HG02759 (cell line): ENCODE results near the gene RECQL5.

Source experiments
- ATAC-seq: cut with Tn5 transposase; IDR thresholded peaks from one replicate; pipeline ENCODE4 v1.9.1; 2021; ENCODE audit warnings: mild to moderate bottlenecking, moderate library complexity; ENCODE audit not compliant: unreplicated experiment

Gene RECQL5

DNA sequence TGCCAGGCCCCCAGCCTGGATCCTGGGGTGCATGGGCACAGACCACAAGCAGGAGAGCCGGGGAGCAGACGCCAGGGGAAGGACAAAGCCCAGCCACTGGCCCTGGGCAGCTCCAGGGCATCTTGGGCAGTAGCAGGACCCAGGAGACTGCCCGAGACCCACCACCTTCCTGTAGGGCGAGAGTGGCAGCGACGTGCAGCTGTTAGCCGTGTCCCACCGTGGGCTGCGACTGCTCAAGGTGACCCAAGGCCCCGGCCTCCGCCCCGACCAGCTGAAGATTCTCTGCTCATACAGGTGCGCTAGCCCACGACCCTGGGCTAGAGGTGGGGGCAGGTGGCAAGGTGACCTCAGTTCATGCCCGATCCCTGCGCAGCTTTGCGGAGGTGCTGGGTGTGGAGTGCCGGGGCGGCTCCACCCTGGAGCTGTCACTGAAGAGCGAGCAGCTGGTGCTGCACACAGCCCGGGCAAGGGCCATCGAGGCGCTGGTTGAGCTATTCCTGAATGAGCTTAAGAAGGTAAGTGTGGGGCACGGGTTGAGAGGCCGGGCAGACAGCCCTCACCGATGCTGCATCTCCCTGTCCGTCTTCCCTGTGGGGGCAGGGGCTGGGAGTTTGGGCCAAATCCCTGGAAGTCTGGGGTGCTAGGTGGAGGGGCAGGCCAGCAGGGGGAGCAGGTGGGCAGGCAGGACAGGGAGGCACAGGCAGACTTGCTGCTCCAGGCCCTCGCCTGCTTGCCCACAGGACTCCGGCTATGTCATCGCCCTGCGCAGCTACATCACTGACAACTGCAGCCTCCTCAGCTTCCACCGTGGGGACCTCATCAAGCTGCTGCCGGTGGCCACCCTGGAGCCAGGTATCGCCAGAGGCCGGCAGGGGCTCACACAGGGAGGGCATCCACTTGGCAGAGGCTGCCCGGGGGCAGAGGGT lies 47.2 kb downstream of the RECQL5 start:
- no peak for ATAC-seq

DNA sequence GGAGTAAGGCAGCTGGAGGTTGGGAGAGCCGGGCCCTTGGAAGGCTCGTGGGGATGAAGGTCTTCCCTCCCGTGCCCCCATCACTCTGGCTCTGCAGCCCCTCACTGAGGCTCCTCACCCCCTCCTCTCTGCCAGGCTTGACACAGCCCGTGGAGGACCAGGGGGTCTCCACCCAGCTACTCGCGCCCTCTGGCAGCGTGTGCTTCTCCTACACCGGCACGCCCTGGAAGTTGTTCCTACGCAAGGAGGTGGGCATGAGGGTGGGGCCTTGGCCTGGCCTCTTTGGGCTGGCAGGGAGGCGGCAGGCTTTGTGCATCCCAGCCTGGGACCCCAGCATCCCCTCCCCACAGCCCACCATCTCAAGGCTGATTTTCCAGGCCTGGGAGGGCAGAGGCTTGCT lies 49.3 kb downstream of the RECQL5 start:
- ATAC-seq = no peak

DNA sequence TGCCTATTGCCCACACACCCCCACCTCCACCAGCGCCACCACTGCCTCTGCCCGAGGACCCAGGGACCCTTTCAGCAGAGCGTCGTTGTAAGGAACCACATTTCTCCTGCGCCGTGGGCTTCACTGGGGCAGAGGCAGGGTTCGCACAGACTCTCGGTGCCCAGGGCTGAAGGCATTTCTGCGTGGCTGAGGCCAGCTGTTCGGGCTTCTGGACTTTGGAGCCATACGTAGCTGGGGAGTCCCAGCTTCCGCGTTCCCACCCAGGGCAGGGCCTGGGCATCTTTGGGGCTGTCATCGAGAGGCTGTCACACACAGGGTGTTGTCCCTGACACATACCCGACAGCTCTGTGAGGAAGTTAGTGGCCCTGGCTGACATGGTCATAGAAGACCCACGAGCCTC lies 49.7 kb downstream of the RECQL5 start:
- no peak for ATAC-seq

DNA sequence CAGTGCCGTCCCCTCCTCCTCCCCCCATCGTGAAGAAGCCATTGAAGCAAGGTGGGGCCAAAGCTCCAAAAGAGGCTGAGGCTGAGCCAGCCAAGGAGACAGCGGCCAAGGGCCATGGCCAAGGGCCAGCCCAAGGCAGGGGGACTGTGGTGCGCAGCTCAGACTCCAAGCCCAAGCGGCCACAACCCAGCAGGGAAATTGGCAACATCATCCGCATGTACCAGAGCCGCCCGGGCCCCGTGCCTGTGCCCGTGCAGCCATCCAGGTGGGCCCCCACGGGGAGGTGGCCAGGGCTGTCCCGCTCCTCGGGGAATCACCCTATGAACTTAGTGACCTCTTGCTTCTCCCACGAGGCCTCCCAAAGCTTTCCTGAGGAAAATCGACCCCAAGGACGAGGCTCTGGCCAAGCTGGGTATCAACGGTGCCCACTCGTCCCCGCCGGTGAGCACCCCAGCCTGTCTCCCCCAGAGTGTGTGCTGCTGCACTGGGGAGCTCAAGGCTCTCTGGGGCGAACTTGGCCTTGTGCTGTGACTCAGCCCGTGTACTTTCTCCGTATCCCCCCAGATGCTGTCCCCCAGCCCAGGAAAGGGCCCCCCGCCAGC lies 50.3 kb downstream of the RECQL5 start:
- ATAC-seq = no peak

DNA sequence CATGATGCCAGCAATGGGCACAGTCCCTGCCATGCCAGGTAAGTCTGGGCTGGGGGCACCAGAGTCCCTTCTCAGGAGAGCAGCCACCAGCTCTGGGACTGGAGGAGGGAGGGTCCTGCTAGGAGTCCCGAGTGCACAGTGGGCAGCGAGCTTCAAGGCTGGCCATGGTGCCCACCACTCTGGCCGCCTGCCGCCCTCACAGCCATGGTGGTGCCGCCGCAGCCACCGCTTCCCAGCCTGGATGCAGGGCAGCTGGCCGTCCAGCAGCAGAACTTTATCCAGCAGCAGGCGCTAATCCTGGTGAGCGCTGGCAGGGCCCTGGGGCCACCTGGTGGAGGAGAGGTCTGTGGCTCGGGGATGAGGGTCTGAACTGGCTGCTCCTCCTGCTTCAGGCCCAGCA lies 51.7 kb downstream of the RECQL5 start:
- ATAC-seq = no peak

DNA sequence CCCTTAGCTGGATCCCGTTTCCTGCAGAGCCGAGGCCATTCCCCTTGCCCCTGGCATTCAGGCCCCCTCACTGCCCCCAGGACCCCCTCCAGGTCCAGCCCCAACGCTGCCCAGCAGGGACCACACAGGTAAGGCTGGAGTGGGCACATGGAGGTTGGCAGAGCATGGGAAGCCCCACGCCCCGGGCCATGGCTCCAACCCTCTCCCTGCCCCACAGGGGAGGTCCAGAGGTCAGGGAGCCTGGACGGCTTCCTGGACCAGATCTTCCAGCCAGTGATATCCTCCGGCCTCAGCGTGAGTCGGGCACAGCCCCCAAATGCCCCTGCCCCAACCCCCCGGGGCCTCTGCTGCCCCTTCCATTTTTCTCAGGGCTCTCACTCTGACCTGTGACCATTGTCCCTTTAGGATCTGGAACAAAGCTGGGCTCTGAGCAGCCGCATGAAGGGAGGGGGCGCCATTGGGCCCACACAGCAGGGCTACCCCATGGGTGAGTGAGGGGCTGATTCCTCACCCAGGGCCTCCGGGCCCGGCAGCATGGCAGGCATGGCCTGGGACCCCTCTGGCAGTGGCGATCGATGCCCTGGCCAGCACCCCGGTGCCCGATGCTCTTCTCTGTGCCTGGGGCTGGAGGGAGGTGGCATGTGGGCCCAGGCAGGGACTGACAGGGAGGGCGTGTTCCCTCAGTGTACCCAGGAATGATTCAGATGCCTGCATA lies 52.2 kb downstream of the RECQL5 start:
- no peak for ATAC-seq

DNA sequence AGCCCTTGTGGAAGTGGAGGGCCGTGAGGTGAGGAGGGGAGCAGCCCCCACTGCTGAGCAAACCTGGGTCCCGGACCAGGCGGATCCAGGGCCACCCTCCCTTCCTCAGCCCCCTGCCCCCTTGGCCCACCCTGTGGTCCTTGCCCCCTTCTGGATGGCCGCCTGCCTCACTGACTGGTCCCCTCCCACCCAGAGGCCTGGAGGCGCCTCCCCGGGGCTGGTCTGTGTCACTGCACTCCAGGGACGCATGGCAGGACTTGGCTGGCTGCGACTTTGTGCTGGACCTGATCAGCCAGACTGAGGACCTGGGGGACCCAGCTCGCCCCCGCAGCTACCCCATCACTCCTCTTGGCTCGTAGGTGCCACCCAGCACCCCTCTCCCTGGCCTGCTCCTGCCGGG lies 52.9 kb downstream of the RECQL5 start:
- no peak for ATAC-seq

DNA sequence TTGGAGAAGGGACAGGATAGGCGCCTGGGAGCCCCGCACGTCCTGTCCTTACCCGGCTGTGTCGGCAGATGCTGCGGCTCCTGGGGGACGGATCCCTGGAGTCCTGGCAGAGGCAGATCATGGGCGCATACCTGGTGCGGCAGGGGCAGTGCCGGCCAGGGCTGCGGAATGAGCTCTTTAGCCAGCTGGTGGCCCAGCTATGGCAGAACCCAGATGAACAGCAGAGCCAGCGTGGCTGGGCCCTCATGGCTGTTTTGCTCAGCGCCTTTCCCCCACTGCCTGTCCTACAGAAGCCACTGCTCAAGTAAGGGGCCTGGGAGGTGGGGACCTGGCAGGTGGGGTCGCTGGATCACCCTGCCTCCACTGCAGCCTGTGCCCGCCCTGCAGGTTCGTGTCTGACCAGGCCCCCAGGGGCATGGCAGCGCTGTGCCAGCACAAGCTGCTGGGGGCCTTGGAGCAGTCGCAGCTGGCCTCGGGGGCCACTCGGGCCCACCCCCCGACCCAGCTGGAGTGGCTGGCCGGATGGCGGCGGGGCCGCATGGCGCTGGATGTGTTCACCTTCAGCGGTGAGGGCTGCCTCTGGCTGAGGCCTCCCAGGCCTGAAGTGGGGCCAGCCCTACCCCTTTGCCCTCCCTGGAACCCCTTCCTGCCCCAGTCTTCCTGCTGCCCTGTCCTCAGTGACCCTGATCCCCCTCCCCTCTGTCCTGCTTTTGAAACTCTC lies 53.9 kb downstream of the RECQL5 start:
- ATAC-seq = no peak

DNA sequence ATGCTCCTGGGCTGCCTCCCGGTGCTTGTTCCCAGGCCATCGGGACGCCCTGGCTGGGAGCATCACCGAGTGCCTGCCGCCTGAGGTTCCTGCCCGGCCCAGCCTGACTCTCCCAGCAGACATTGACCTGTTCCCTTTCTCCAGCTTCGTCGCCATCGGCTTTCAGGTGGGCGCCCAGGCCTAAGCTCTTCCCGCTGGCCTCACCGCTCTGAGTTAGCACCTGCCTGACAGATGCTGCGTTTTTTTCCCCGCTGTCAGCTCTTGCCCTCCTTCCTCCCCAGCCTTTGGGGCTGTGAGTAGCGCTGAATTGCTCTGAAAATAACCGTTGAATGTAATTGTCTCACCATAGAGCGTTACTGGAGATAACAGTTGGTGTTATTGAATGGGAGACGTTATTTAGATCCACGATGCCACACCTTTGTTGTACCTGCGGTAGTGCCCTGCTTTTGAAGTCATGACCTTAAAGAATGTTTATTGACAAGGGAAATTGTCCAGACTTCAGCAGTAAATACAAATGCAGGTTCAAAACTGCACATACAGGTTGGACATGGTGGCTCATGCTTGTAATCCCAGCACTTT lies 55.0 kb downstream of the RECQL5 start:
- ATAC-seq = no peak

DNA sequence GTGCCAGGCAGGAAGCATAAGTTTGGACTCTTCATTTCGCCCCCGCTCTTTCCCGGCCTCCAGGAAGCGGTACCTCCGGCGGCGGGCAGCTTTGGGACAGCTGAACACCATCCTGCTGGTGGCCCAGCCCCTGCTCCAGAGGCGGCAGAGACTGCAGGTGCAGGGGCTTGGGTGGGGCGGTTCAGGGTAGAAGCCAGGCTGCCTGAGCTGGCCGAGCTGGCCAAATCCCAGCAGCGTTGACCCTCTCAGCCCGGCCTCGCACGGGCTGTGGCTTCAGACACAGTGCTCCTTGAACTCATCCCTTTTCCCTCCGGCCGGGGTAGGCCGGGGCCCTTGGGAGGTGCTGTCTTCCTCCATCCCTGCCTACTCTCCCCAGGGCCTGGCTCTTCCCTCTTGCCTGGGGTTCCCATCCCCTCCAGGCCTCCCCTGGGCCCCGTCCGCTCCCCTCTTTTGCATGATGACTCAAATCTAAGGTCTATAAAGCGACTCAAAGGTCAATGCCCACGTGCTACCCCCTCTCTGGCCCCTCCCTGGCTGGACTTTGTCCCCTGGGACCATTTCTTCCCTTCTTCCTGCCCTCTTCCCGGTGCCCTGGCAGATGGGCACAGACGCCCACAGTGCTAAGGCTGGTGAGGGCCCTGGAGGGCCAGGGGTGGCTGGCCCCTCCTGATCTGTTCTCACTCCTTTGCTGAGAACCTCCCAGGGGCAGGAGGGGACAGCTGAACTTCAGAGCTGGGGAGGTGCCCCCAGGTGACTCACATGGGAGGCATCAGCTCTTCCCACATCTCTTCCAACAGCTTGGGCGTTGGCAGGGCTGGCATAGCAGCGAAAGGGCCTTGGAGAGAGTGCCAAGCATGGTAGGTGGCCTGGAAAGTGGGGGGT lies 56.6 kb downstream of the RECQL5 start:
- ATAC-seq = no peak

DNA sequence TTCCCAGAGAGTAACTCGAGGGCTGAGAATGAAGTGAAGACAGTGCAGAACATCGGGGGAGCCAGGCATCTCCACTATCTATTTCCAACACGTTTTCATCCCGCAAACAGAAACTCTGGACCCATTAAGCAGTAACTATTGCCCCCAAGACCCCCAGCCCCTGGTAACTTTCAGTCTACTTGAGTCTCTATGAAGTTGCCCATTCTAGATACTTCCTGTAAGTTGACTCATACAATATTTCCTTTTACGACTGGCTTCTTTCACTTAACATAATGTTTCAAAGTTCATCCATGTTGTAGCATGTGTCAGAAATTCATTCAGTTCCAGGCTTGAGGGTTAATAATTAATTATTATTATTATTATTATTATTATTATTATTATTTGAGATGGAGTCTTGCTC lies 59.9 kb downstream of the RECQL5 start:
- ATAC-seq = no peak

DNA sequence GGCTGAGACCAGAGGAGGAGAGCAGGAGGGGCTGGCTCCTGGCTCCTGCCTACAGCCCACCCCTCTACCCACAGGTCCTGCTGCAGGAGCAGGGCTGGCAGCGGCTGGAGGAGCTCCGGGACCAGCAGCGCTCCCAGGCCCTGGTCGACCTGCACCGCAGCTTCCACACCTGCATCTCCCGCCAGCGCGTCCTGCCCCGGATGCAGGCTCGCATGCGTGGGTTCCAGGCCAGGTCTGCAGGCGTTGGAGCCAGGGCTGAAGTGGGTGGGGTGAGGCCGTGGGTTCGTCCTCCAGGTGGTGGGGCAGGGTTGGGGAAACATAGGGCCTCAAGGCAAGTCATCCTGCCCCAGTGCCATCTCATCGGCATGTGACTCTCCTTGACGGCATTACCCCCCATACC lies 61.2 kb downstream of the RECQL5 start:
- ATAC-seq = no peak

DNA sequence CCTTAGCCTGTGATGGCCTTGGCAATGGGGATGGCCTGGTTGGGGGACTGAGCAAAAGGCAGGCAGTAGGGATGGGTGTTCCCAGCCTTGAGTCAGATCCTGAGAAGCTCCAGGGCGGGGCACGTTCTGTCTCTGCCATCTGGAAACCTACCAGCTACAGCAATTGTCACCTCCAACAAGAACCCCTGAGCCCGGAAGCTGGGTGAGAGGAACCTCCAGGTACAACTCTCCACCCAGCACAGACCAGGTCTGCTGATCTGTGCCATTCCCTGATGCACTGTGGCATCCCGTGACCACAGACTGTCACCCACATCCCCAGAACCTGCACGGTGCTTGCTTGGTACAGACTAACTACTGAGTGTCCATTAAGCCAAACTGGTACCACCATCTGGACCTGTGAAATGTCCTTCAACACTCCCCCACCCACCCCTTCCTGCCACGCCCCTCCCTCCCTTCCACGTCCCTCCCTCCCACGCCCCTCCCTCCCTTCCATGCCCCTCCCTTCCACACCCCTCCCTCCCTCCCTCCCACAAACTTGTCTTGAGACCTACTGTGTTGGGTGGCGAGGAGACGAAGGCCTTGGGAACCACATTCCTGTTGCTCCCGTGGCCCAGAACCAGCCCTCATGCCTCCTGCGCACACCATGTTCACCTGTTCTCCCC lies 62.8 kb downstream of the RECQL5 start:
- no peak for ATAC-seq

DNA sequence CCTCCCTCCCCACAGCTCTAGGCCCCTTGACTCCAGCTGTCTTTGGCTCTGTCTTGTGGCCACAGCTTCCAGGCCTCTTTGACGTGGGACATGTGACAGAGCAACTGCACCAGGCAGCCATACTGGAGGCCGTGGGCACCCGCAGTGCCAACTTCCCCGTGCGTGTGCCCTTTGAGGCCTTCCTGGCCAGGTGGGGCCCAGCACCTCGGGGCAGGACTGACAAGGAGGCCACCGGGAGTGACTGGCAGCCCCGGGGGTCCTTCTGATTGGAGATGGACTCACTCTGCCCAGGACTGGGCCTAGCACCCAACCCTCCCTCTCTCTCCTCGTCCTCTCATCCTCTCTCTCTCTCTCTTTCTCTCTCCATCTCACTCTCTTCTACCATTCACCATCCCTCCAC lies 63.8 kb downstream of the RECQL5 start:
- ATAC-seq = no peak

DNA sequence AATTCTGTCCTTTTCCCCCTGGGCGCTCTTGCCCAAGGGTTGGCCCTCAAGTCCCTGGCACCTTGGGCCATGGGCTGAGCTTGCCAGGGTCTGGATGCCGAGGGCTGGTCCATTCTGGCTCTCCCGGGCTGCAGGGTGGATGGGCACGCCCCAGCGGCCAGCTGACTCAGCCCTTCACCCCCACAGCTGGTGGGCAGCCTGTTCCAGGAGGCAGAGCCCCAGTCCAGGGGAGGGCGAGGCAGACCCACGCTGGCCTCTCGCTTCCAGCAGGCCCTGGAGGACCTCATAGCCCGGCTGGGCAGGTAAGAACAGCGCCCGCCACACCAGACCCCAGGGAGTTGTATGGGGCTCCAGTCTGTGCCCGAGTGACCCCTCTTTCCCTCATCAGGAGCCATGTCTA lies 64.3 kb downstream of the RECQL5 start:
- ATAC-seq = no peak

DNA sequence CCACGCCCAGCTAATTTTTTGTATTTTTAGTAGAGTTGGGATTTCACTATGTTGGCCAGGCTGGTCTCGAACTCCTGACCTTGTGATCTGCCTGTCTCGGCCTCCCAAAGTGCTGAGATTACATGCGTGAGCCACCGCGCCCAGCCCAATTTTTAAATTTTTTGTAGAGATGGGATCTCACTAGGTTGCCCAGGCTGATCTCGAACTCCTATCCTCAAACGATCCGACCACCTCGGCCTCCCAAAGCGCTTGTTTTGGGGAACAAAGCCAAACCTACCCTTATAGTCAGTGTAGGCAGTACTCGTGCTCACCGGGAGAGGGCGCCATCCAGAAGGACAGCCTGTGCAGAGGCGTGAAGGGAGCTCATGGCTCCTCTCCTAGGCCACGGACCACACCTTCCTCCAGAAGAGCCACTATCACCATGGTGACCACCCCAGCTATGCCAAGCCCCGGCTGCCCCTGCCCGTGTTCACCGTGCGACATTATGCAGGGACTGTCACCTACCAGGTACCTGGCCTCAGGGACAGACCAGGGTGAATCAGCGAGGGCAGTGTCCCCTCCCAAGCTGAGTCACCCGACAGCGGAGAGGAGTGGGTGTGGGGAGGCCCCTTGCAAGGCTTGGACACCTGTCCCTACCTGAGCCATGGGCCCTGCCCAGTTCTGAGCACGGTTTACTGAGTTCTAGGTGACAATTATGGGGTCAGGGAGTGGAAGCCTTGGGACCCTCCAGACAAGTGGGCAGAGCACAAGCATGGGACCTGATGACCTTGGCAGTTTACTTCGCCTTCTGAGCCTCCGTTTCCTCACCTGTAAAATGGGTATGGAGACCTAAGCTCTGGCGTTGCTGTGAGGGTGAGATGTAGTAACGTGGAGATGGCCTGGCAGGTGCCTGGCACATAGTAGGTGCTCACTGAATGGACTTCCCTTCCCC lies 65.6 kb downstream of the RECQL5 start:
- ATAC-seq = no peak

DNA sequence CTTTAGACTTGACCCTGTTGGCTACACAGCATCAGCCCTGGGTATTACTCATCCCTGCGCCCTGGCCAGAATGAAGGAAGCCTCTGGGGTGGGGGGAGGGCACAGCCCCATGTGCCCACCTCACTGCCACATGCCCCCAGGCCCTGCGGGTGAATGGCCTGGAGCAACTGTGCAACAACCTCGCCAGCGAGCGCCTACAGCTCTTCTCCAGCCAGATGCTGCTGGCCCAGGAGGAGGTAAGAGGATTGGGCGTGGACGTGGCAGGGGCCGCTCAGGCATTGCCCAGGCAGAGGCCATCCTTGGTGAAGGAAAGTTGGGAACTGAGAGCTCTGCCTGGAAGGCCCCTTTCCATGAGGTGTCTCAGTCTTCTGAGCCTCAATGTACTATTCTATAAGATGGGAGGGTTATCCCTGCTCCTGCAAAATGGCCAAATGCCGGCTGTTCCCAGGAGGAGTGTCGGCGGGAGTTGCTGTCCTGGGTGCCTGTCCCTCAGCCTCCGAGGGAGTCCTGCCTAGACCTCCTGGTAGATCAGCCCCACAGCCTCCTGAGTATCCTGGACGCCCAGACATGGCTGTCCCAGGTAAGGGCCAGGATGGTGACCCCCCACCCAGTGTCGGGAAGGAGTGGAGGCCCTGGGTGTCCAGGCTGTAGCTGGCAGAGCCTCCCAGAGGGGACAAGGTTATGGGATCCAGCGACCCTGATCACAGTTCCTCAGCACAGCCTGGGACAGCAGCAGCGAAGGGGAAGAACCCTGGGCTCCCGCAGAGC lies 70.5 kb downstream of the RECQL5 start:
- no peak for ATAC-seq

DNA sequence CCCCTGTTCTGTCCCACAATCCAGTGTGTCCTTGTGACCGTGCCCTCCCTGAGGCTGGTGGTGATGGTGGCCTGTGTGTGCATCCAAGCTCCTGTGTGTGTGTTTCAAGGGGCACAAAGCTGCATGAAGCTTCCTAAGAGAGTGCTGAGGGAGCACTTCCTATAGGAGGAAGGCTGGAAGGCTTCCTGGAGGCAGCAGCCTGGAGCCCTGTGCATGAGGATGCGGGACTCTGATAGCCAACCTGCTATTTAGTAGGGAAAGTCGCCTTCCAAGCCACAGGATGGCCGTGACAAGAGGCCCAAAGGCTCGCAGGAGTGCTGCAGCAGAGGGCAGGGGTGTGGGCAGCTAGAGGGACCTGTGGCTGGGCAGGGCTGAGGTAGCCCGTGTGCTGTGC lies 71.0 kb downstream of the RECQL5 start:
- no peak for ATAC-seq
